WTC11 (cell line): ENCODE data around the gene ATP5PB.

Experiments
- ATF1 ChIP-seq: sonication (generic); formaldehyde crosslinking; IDR thresholded peaks from 2 replicates; pipeline ENCODE4 v1.8.1; 2023; ENCODE audit warnings: mild to moderate bottlenecking, moderate library complexity, missing genetic modification reagents
- CREB1 ChIP-seq: sonication (generic); formaldehyde crosslinking; IDR thresholded peaks from 2 replicates; pipeline ENCODE4 v1.8.0; 2023; ENCODE audit warnings: mild to moderate bottlenecking, missing genetic modification reagents
- FOXJ3 ChIP-seq: sonication (generic); formaldehyde crosslinking; IDR thresholded peaks from 2 replicates; pipeline ENCODE4 v1.9.0; 2021; ENCODE audit warnings: missing genetic modification reagents, mild to moderate bottlenecking, borderline replicate concordance
- FOXK1 ChIP-seq: sonication (generic); formaldehyde crosslinking; IDR thresholded peaks from 2 replicates; pipeline ENCODE4 v1.8.0; 2022; ENCODE audit warnings: mild to moderate bottlenecking, moderate library complexity, missing genetic modification reagents
- ZNF138 ChIP-seq: sonication (generic); formaldehyde crosslinking; conservative IDR thresholded peaks from 2 replicates; pipeline ENCODE4 v1.8.1; 2022; ENCODE audit warnings: mild to moderate bottlenecking, moderate library complexity, missing genetic modification reagents
- TF ChIP-seq, protein P1 (sequence below): fragments of 200-600 bp; IDR thresholded peaks from 2 replicates; pipeline ENCODE4 v1.8.0; 2022; ENCODE audit warnings: antibody characterized with exemption
- TF ChIP-seq, protein P2 (sequence below): sonication (generic); formaldehyde crosslinking; IDR thresholded peaks from 2 replicates; pipeline ENCODE4 v1.8.0; 2022; ENCODE audit warnings: mild to moderate bottlenecking, missing genetic modification reagents
- TF ChIP-seq, protein P3 (sequence below): sonication (generic); formaldehyde crosslinking; IDR thresholded peaks from 2 replicates; pipeline ENCODE4 v1.8.0; 2022; ENCODE audit warnings: mild to moderate bottlenecking, missing genetic modification reagents
- TF ChIP-seq, protein P4 (sequence below): sonication (generic); formaldehyde crosslinking; IDR thresholded peaks from 2 replicates; pipeline ENCODE4 v1.8.1; 2023; ENCODE audit warnings: mild to moderate bottlenecking, missing genetic modification reagents, moderate library complexity

DNA sequence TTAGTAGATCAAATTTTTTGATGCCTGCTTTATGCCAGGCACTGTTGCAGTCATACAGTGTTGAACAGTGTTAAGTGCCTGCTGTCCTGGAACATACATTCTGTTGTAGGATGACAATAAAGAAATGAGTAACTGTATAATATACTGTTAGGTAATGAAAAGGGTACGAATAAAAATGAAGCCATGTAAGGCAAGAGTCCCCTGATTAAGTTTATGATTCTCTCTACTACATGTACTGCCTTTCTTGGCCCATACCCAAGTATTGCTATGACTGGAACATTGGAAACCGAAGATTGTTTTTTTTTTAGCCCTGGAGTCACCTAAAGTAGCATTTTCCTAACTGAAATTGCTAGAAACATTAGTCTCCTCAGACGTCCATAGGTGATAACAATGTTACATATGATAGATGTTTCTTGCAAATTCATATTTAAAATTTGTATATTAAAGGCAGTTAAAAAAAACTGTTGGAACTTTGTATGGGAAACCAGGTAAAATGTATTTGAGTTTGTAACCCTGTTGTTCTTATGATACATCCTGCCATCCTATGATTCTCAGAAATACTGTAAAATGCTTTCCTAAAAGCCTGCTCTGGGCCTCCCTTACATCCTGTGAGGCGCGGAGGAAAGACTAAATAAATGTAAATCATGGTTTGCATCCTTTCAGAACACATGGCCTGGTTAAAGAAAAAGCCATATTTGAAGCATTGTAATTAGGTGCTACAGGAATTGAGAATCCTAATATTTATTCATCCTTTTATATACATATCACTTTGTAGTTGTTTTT, 5.8 kb downstream of the ATP5PB start:
- TF ChIP-seq, protein P1, sequence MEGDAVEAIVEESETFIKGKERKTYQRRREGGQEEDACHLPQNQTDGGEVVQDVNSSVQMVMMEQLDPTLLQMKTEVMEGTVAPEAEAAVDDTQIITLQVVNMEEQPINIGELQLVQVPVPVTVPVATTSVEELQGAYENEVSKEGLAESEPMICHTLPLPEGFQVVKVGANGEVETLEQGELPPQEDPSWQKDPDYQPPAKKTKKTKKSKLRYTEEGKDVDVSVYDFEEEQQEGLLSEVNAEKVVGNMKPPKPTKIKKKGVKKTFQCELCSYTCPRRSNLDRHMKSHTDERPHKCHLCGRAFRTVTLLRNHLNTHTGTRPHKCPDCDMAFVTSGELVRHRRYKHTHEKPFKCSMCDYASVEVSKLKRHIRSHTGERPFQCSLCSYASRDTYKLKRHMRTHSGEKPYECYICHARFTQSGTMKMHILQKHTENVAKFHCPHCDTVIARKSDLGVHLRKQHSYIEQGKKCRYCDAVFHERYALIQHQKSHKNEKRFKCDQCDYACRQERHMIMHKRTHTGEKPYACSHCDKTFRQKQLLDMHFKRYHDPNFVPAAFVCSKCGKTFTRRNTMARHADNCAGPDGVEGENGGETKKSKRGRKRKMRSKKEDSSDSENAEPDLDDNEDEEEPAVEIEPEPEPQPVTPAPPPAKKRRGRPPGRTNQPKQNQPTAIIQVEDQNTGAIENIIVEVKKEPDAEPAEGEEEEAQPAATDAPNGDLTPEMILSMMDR: no peak
- no peak for TF ChIP-seq ATF1 (CRISPR knock-in tag)
- TF ChIP-seq FOXJ3 (CRISPR knock-in tag): no peak
- TF ChIP-seq, protein P2, sequence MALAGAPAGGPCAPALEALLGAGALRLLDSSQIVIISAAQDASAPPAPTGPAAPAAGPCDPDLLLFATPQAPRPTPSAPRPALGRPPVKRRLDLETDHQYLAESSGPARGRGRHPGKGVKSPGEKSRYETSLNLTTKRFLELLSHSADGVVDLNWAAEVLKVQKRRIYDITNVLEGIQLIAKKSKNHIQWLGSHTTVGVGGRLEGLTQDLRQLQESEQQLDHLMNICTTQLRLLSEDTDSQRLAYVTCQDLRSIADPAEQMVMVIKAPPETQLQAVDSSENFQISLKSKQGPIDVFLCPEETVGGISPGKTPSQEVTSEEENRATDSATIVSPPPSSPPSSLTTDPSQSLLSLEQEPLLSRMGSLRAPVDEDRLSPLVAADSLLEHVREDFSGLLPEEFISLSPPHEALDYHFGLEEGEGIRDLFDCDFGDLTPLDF (CRISPR knock-in tag): no peak
- TF ChIP-seq, protein P3, sequence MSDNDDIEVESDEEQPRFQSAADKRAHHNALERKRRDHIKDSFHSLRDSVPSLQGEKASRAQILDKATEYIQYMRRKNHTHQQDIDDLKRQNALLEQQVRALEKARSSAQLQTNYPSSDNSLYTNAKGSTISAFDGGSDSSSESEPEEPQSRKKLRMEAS (CRISPR knock-in tag): no peak
- no peak for TF ChIP-seq FOXK1
- TF ChIP-seq, protein P4, sequence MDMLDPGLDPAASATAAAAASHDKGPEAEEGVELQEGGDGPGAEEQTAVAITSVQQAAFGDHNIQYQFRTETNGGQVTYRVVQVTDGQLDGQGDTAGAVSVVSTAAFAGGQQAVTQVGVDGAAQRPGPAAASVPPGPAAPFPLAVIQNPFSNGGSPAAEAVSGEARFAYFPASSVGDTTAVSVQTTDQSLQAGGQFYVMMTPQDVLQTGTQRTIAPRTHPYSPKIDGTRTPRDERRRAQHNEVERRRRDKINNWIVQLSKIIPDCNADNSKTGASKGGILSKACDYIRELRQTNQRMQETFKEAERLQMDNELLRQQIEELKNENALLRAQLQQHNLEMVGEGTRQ (CRISPR knock-in tag): no peak
- no peak for TF ChIP-seq ZNF138
- no peak for TF ChIP-seq CREB1
